Neural cell (in vitro differentiated cells): ENCODE data around the gene GPC1. TPM values are rescaled to one million over a fixed set of nuclear protein-coding genes. Genes with fewer than 3 reads are reported as not detected.
"Not testable (repeated sequence)": the region's sequence is repeated elsewhere in the genome, so short reads cannot be mapped to it uniquely, and the experiment has no call there.

ENCODE experiments used
- H2AFZ ChIP-seq: fragments of 200-600, 300-800 bp; sonication (generic), shearing (Covaris generic); 2 replicates; pipeline ENCODE4 v1.6.0; 2014; ENCODE audit warnings: low read depth, mild to moderate bottlenecking, antibody characterized with exemption, low read length, moderate library complexity
- H3F3A ChIP-seq: fragments of 200-600 bp; shearing (Covaris generic); 2 replicates; pipeline ENCODE4 v1.6.1; 2016; ENCODE audit warnings: mild to moderate bottlenecking, moderate library complexity, mixed read lengths, antibody characterized with exemption, low read length; ENCODE audit not compliant: insufficient read depth, poor library complexity, severe bottlenecking
- H3K27ac ChIP-seq: fragments of 200-600, 300-800 bp; sonication (generic), shearing (Covaris generic); 2 replicates; pipeline ENCODE4 v1.5.1; 2014; ENCODE audit warnings: mild to moderate bottlenecking, low read length, moderate library complexity
- H3K27me3 ChIP-seq: fragments of 300-800, 200-600 bp; sonication (generic), shearing (Covaris generic); 2 replicates; pipeline ENCODE4 v1.6.0; 2014; ENCODE audit warnings: mild to moderate bottlenecking, low read depth, low read length, moderate library complexity; ENCODE audit not compliant: insufficient read depth
- H3K36me3 ChIP-seq: fragments of 300-800, 200-600 bp; sonication (generic), shearing (Covaris generic); 2 replicates; pipeline ENCODE4 v1.5.1; 2014; ENCODE audit warnings: mild to moderate bottlenecking, antibody characterized with exemption, low read length, moderate library complexity; ENCODE audit not compliant: insufficient read depth
- H3K4me2 ChIP-seq: fragments of 300-800, 200-600 bp; sonication (generic), shearing (Covaris generic); 2 replicates; pipeline ENCODE4 v1.6.0; 2014; ENCODE audit warnings: mild to moderate bottlenecking, low read length
- H3K4me3 ChIP-seq: fragments of 300-800, 200-600 bp; sonication (generic), shearing (Covaris generic); 2 replicates; pipeline ENCODE4 v1.5.1; 2014; ENCODE audit warnings: mild to moderate bottlenecking, low read length, moderate library complexity
- H3K79me2 ChIP-seq: fragments of 200-600 bp; shearing (Covaris generic); replicated peaks from 2 replicates; pipeline ENCODE4 v1.6.0; 2014; ENCODE audit warnings: mild to moderate bottlenecking, low read length, moderate library complexity; ENCODE audit not compliant: insufficient read depth
- H3K9ac ChIP-seq: fragments of 300-800, 200-600 bp; sonication (generic), shearing (Covaris generic); 2 replicates; pipeline ENCODE4 v1.6.1; 2016; ENCODE audit warnings: mild to moderate bottlenecking, low read length, mixed read lengths
- H3K9me2 ChIP-seq: fragments of 200-600 bp; shearing (Covaris generic); 2 replicates; pipeline ENCODE4 v1.6.1; 2016; ENCODE audit warnings: mild to moderate bottlenecking, low read length, mixed read lengths; ENCODE audit not compliant: insufficient read depth
- H3K9me3 ChIP-seq: fragments of 200-600, 300-800 bp; sonication (generic), shearing (Covaris generic); 2 replicates; pipeline ENCODE4 v1.6.1; 2016; ENCODE audit warnings: mild to moderate bottlenecking, mixed run types, low read length, moderate library complexity, mixed read lengths
- H4K20me1 ChIP-seq: fragments of 200-600 bp; shearing (Covaris generic); 2 replicates; pipeline ENCODE4 v1.6.1; 2016; ENCODE audit warnings: mild to moderate bottlenecking, mixed run types; ENCODE audit not compliant: insufficient read depth
- EP300 ChIP-seq: fragments of 450-650 bp; conservative IDR thresholded peaks from 2 replicates; pipeline ENCODE4 v1.6.1; 2014; ENCODE audit warnings: antibody characterized with exemption, mild to moderate bottlenecking, moderate library complexity; ENCODE audit not compliant: poor library complexity, severe bottlenecking
- EZH2 ChIP-seq: fragments of 200-600, 300-800 bp; shearing (Covaris generic), sonication (generic); IDR thresholded peaks from 2 replicates; pipeline ENCODE4 v1.6.1; 2014; ENCODE audit warnings: antibody characterized with exemption, low read length, borderline replicate concordance, mild to moderate bottlenecking; ENCODE audit not compliant: insufficient read depth, poor library complexity, severe bottlenecking
- MXI1 ChIP-seq: fragments of 450-650 bp; conservative IDR thresholded peaks from 2 replicates; pipeline ENCODE4 v1.6.1; 2014; ENCODE audit warnings: antibody characterized with exemption, mild to moderate bottlenecking; ENCODE audit not compliant: poor library complexity, severe bottlenecking
- POLR2AphosphoS5 ChIP-seq: IDR thresholded peaks from 2 replicates; pipeline ENCODE4 v1.6.1; 2012
- RAD21 ChIP-seq: fragments of 450-650 bp; conservative IDR thresholded peaks from 2 replicates; pipeline ENCODE4 v1.6.1; 2014; ENCODE audit warnings: antibody characterized with exemption, mild to moderate bottlenecking, moderate library complexity
- SMC3 ChIP-seq: fragments of 450-650 bp; conservative IDR thresholded peaks from 2 replicates; pipeline ENCODE4 v1.6.1; 2014; ENCODE audit warnings: antibody characterized with exemption, mild to moderate bottlenecking, moderate library complexity; ENCODE audit not compliant: poor library complexity
- TAF1 ChIP-seq: IDR thresholded peaks from 2 replicates; pipeline ENCODE4 v1.6.1; 2012; ENCODE audit warnings: low read depth
- polyA plus RNA-seq: library from polyadenylated mRNA; depleted of rRNA; stranded (reverse); fragments of >200 nt; gene quantifications from 2 replicates; pipeline ENCODE4 v1.2.3, GENCODE V29; 2014
- TF ChIP-seq, protein P1 (sequence below): fragments of 450-650 bp; IDR thresholded peaks from 2 replicates; pipeline ENCODE4 v1.5.1; 2014; ENCODE audit warnings: antibody characterized with exemption, mild to moderate bottlenecking, moderate library complexity; ENCODE audit not compliant: poor library complexity, severe bottlenecking
- TF ChIP-seq, protein P2 (sequence below): IDR thresholded peaks from 2 replicates; pipeline ENCODE4 v1.6.1; 2012; ENCODE audit warnings: borderline replicate concordance

Gene GPC1
- polyA plus RNA-seq, 1 donor from 2014 or later, result 74.0 TPM

DNA sequence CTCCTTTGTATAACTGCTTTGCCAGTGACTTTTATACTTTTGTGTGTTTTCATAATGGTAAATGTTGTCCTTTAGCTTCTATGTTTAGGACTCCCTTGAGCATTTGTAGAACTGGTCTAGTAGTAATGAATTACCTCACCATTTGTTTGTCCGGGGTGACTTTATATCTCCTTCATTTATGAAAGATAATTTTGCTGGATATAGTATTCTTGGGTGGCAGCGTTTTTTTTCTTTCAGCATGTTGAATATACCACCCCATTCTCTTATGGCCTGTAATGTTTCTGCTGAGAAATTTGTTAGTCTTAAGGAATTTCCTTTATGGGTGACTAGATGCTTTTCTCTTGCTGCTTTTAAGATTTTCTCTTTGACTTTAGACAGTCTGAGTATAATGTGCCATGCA is 56.0 kb downstream of the GPC1 start:
- Histone ChIP-seq H3K4me2 (no peak overlapping the region), H3K79me2 (no peaks in the 10 kb centered on the region), H3F3A (no peaks in the 10 kb centered on the region), H3K9me3 (peaks cover 6% of the 10 kb centered on the region), H3K9ac (no peak overlapping the region), H3K36me3 (no peaks in the 10 kb centered on the region), H3K9me2 (no peaks in the 10 kb centered on the region), H3K27ac (no peak overlapping the region), H3K27me3 (no peaks in the 10 kb centered on the region), H4K20me1 (no peaks in the 10 kb centered on the region), H3K4me3 (no peak overlapping the region), H2AFZ (no peak overlapping the region)
- no peak for TF ChIP-seq EZH2
- TF ChIP-seq, protein P1, sequence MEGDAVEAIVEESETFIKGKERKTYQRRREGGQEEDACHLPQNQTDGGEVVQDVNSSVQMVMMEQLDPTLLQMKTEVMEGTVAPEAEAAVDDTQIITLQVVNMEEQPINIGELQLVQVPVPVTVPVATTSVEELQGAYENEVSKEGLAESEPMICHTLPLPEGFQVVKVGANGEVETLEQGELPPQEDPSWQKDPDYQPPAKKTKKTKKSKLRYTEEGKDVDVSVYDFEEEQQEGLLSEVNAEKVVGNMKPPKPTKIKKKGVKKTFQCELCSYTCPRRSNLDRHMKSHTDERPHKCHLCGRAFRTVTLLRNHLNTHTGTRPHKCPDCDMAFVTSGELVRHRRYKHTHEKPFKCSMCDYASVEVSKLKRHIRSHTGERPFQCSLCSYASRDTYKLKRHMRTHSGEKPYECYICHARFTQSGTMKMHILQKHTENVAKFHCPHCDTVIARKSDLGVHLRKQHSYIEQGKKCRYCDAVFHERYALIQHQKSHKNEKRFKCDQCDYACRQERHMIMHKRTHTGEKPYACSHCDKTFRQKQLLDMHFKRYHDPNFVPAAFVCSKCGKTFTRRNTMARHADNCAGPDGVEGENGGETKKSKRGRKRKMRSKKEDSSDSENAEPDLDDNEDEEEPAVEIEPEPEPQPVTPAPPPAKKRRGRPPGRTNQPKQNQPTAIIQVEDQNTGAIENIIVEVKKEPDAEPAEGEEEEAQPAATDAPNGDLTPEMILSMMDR, result no peak
- TF ChIP-seq, protein P2, sequence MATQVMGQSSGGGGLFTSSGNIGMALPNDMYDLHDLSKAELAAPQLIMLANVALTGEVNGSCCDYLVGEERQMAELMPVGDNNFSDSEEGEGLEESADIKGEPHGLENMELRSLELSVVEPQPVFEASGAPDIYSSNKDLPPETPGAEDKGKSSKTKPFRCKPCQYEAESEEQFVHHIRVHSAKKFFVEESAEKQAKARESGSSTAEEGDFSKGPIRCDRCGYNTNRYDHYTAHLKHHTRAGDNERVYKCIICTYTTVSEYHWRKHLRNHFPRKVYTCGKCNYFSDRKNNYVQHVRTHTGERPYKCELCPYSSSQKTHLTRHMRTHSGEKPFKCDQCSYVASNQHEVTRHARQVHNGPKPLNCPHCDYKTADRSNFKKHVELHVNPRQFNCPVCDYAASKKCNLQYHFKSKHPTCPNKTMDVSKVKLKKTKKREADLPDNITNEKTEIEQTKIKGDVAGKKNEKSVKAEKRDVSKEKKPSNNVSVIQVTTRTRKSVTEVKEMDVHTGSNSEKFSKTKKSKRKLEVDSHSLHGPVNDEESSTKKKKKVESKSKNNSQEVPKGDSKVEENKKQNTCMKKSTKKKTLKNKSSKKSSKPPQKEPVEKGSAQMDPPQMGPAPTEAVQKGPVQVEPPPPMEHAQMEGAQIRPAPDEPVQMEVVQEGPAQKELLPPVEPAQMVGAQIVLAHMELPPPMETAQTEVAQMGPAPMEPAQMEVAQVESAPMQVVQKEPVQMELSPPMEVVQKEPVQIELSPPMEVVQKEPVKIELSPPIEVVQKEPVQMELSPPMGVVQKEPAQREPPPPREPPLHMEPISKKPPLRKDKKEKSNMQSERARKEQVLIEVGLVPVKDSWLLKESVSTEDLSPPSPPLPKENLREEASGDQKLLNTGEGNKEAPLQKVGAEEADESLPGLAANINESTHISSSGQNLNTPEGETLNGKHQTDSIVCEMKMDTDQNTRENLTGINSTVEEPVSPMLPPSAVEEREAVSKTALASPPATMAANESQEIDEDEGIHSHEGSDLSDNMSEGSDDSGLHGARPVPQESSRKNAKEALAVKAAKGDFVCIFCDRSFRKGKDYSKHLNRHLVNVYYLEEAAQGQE, result no peak
- no peak for TF ChIP-seq TAF1
- TF ChIP-seq EP300, result no peak
- no peak for TF ChIP-seq RAD21
- TF ChIP-seq SMC3, result no peak
- TF ChIP-seq MXI1, result no peak
- no peak for TF ChIP-seq POLR2AphosphoS5

DNA sequence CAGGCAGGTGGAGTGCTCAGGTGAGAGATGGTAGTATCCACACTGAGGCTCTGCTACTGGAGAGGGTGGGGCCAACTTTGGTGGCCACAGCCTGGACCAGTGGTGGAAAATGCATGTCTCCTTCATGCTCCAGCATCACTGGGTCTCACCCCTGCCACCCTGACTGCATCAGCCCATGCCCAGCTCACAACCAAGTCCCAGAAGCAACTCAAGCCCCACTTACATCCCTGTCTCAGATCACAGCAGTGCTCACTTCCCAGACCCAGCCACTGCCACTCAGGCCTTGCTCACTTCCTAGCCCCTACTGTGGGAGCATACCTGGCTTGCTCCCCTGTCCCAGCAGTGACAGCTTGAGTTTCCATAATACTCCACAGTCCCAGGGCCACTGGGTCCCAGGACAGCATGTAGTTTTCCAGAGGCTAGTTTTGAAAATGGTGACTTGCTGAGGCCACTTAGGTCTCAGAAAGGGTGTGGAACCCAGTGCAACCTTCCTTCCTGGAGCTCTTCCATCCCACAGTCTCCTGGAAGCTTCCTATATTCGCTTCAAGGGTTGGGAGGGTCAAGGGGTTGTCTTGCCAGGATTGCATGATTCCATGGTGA is 58.8 kb downstream of the GPC1 start:
- H3K9me3 ChIP-seq, result peaks cover 6% of the 10 kb centered on the region
- H3K79me2 ChIP-seq, result no peaks in the 10 kb centered on the region
- H3K36me3 ChIP-seq, result no peaks in the 10 kb centered on the region
- no peak overlapping the region for H3K4me3 ChIP-seq
- no peak overlapping the region for H3K4me2 ChIP-seq
- no peak overlapping the region for H3K9ac ChIP-seq
- H4K20me1 ChIP-seq, result no peaks in the 10 kb centered on the region
- no peak overlapping the region for H3K27ac ChIP-seq
- no peak overlapping the region for H2AFZ ChIP-seq
- H3F3A ChIP-seq, result no peaks in the 10 kb centered on the region
- TF ChIP-seq POLR2AphosphoS5 (no peak), SMC3 (no peak), EP300 (no peak), EZH2 (no peak), TAF1 (no peak), MXI1 (no peak), RAD21 (no peak)
- TF ChIP-seq, protein P2, result no peak
- TF ChIP-seq, protein P1, result no peak
- no peaks in the 10 kb centered on the region for H3K9me2 ChIP-seq
- H3K27me3 ChIP-seq, result no peaks in the 10 kb centered on the region

DNA sequence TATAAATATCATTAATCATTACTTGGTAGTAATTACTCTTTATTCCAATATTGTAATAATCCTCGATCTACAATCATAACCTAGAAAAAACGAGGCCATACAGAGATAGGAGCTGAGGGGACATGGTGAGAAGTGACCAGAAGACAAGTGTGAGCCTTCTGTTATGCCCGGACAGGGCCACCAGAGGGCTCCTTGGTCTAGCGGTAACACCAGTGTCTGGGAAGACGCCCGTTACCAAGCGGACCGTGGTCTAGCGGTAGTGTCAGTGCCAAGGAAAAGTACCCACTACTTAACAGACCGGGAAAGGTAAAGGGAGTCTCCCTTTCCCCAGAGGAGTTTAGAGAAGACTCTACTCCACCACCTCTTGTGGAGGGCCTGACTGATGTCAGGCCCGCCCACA is 59.5 kb downstream of the GPC1 start:
- H3K4me3 ChIP-seq, H3K27me3 ChIP-seq, H3K36me3 ChIP-seq, H3F3A ChIP-seq, H3K9me3 ChIP-seq, H3K9me2 ChIP-seq, H3K79me2 ChIP-seq, H3K27ac ChIP-seq, H3K4me2 ChIP-seq, H4K20me1 ChIP-seq, H3K9ac ChIP-seq, H2AFZ ChIP-seq: not testable (repeated sequence)
